GM19043 (cell line): ENCODE data around the gene VNN1.
A peak's percentile ranks its signal among the peaks of the same experiment; 100 is the strongest.
"Not testable (repeated sequence)": the region's sequence is repeated elsewhere in the genome, so short reads cannot be mapped to it uniquely, and the experiment has no call there.

ENCODE experiments used
- ATAC-seq: cut with Tn5 transposase; IDR thresholded peaks from one replicate; pipeline ENCODE4 v1.9.1; 2021; ENCODE audit warnings: low read depth; ENCODE audit not compliant: unreplicated experiment

The VNN1 gene

GRCh38 chr6:132675002-132675401, 38.9 kb downstream of the VNN1 start:
- ATAC-seq = no peak

DNA sequence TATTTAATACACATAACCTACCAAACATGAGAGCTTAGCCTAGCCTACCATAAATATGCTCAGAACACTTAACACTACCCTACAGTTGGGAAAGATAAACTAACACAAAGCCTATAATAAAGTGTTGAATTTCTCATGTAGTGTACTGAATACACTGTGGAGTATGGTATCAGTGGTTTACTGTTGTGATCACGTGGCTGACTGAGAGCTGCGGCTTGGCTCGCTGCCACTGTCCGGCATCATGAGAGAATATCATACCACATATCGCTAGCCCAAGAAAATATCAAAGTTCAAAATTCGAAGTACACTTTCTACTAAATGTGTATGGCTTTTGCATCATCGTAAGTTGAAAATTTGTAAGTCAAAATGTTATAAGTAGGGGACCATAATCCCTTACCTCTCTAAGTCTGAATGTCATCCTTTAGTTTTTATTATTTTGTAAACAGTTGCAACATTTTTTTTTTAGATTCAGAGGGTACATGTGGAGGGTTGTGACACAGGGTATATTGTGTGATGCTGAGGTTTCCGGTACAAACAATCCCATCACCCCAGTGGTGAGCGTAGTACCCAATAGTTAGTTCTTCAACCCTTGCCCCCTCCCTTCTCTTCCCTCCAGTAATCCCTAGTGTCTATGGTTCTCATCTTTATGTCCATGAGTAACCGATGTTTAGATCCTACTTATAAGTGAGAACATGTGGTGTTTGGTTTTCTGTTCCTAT, 40.3 kb downstream of the VNN1 start:
- ATAC-seq = no peak

GRCh38 chr6:132671295-132671694, 42.6 kb downstream of the VNN1 start:
- no peak for ATAC-seq

DNA sequence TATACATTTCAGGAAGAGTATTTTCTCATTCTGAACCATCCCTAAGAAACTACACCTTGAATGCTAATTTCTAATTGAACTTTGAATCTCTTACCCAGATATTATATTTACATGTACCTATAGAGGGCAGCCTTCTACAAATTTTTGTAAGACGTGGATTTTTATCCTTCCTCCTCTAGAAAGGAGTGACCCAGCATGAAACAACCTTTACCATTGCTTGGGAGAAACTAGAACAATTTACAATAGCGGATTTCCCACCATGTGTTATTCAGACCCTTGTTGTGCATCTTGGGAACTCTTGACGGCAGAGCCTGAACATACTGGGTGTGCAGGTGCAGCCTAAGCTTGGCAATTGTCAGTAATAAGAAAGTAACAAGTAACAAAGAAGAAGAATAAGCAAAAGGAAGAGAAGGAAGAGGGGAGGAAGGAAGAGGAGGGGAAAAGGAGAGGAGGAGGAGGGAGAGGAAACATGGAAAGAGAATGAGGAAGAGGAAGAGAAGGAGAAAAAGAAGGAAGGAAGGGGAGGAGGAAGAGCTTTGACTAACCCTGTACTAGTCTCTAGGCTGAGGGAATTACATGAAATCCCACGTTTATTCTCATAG, 44.1 kb downstream of the VNN1 start:
- no peak for ATAC-seq

DNA sequence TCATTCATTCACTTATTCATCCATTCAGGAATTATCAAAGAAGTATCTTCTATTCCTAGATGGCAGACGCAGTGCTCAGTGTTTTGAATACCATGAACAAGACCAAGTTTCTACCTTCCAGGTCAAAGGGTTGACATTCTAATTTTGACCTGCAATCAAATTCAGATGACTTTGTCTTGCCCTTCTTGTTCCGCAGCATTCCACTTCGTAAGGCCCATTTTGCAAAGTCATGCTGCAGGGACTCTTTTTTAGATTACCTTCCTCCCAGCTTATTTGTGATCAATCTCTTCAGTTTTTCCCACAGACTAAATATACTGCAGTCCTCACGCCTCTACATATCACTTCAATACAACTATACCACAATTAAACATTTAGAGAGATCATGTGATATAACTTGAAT, 47.7 kb downstream of the VNN1 start:
- no peak for ATAC-seq

GRCh38 chr6:132664309-132665034, 49.4 kb downstream of the VNN1 start:
- no peak for ATAC-seq

GRCh38 chr6:132663661-132664060, 50.2 kb downstream of the VNN1 start:
- ATAC-seq = no peak

DNA sequence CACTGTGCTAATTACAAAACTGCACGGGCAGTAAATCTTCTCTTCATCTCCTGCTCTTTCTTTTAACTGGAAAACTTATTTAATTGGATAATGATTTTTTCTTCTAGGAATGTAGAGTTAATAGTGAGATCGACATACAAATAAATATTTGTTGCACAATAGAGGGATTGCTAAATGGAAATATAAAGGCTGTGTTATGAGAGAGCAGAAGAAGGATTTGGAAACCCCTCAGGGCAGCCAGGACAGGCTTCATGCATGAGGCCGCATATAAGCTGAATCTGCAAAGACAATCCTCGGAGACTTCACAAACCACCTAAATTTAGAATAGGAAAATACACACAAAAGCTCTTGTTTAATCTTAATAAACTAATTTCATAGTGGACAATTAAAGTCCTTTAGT, 51.9 kb downstream of the VNN1 start:
- ATAC-seq = no peak

DNA sequence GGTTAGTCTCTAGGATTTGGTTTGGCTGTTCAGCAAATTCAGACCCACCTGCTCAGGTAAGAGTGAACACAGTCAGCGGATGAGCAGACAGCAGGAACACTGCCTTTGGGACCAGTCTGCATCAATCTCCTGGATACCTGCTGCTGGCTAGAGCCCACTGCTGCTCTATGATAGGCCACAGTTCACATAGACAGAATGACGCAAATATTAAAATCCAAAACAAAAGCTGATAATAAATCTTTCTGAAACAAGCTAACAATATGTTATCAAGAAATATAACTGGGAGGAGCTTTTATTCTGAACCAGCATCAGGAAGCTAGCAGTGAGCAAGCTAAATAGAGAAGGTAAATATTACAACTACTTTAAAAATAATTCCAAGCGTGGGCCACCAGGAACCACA, 54.8 kb downstream of the VNN1 start, which contains the start of gene TAAR1:
Gene TAAR1 (minus strand): TSS at position 101 of the 400 bp plus-strand sequence. CDS start 13,179 bp downstream, outside the sequence.
- ATAC-seq = no peak

GRCh38 chr6:132651062-132651461, 62.8 kb downstream of the VNN1 start:
- peak; percentile 39 for ATAC-seq

DNA sequence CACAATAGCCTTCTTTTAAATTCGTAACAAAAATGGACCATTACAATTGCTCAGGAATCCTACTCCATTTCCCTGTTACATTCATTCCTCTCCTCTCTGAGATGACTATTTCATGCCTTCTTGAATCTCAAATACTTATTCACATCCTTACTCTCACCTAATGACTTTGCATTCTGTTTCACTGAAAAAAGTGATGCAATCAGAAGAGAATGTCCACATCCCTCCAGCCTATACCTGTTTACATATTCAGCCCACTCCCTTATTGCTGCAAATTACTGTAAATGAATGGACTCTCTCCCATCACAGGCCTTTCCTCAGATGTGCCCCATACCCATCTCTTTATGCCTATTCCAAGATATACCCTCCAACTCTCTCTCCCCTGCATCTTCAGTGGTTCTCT, 63.4 kb downstream of the VNN1 start:
- no peak for ATAC-seq

- no peak for ATAC-seq
Observed at GRCh38 chr6:132648828-132649227, 65.0 kb downstream of the VNN1 start.

- peak; percentile 87 for ATAC-seq
Observed at GRCh38 chr6:132648356-132648755, 65.5 kb downstream of the VNN1 start.

DNA sequence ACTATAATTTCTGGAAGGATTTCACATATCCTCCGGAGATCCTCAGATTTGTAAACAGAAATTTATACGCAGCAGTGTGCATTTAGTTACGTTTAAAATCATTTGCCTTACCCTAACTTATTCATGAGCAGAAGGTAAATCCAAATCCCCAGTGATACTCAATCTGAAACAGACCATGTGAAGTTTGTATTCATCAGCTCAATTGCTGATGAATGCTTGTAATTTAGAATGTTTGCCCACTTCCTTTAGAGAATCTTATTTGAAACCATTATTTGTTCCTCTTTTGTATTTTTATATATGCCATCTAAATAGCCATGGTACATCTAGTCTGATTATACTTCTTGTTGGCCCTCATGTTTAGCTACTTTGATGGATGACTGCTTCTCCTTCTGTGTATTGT, 70.3 kb downstream of the VNN1 start:
- no peak for ATAC-seq

DNA sequence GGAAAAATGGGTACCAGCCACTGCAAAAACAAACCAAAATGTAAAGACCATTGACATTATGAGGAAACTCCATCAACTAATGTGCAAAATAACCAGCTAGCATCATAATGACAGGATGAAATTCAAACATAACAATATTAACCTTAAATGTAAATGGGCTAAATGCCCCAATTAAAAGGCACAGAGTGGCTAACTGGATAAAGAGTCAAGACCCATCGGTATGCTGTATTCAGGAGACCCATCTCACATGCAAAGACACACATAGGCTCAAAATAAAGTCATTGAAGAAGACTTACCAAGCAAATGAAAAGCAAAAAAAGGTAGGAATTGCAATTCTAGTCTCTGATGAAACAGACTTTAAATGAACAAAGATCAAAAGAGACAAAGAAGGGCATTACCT, 76.7 kb downstream of the VNN1 start:
- not testable (repeated sequence) for ATAC-seq

DNA sequence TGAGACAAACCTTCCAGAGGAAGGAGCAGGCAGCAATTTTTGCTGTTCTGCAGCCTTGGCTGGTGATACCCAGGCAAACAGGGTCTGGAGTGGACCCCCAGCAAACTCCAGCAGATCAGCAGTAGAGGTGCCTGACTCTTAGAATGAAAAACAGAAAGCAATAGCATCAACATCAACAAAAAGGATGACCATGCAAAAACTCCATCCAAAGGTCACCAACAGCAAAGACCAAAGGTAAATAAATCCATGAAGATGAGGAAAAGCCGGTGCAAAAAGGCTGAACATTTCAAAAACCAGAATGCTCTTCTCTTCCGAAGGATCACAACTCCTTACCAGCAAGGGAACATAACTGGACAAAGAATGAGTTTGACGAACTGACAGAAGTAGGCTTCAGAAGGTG, 77.9 kb downstream of the VNN1 start:
- ATAC-seq = not testable (repeated sequence)

- not testable (repeated sequence) for ATAC-seq
Observed at GRCh38 chr6:132635288-132635687, 78.6 kb downstream of the VNN1 start.

DNA sequence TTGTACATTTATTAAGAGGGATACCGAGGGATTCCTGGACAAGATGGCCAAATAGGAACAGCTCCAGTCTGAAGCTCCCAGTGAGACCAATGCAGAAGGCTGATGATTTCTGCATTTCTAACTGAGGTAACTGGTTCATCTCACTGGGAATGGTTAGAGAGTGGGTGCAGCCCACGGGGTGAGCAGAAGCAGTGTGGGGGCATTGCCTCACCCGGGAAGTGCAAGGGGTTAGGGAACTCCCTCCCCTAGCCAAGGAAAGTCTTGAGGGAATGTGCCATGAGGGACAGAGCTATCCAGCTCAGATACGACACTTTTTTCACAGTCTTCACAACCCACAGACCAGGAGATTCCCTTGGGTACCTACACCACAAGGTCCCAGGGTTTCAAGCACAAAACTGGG, 79.1 kb downstream of the VNN1 start:
- no peak for ATAC-seq

- no peak for ATAC-seq
Observed at GRCh38 chr6:132633362-132633761, 80.5 kb downstream of the VNN1 start.
